Frontal cortex (tissue), 4 donors: ENCODE measurements around the gene DNAI7. TPM values are rescaled to one million over a fixed set of nuclear protein-coding genes. Genes with fewer than 3 reads are reported as not detected.

Experiments used
- DNase-seq, 2 donors: peaks; one replicate each; pipeline ENCODE4 v3.0.0; 2012; ENCODE audit warnings: low spot score in 2 of 2
- FAIRE-seq: peaks from 2 replicates; lab custom pipeline; 2012; peaks lifted over from hg19 to GRCh38; lab: Jason Lieb, UNC
- total RNA-seq: library from RNA; depleted of rRNA; stranded (reverse); fragments of >200 nt; gene quantifications from one replicate; pipeline ENCODE4 v1.2.3, GENCODE V29; 2014
- donor health status: control.
- donor health status: control.
- donor health status: control.

Gene DNAI7
- total RNA-seq, 1 donor from 2014 or later: 3.7 TPM

- no peak for DNase-seq
- peak; percentile 13 for FAIRE-seq
Measured at GRCh38 chr12:25186038-25186787, 8.7 kb downstream of the DNAI7 start.

GRCh38 chr12:25184132-25184531, 10.8 kb downstream of the DNAI7 start:
- no peak for FAIRE-seq

GRCh38 chr12:25182765-25183164, 12.2 kb downstream of the DNAI7 start:
- DNase-seq (no peak), FAIRE-seq (no peak)

More at GRCh38 chr12:25184132-25184531, 10.8 kb downstream of the DNAI7 start:
- DNase-seq: no peak

GRCh38 chr12:25162866-25163265, 32.1 kb downstream of the DNAI7 start:
- FAIRE-seq: no peak
- no peak for DNase-seq

GRCh38 chr12:25156061-25156460, 38.9 kb downstream of the DNAI7 start:
- FAIRE-seq: no peak

GRCh38 chr12:25155022-25155576, 39.9 kb downstream of the DNAI7 start:
- FAIRE-seq: no peak

More at GRCh38 chr12:25156061-25156460, 38.9 kb downstream of the DNAI7 start:
- no peak for DNase-seq

GRCh38 chr12:25152055-25152454, 42.9 kb downstream of the DNAI7 start:
- no peak for FAIRE-seq
- DNase-seq: no peak

More at GRCh38 chr12:25155022-25155576, 39.9 kb downstream of the DNAI7 start:
- DNase-seq: peak in 1 of 2 donors; percentile 22

GRCh38 chr12:25151476-25151875, 43.5 kb downstream of the DNAI7 start:
- DNase-seq (peak in 1 of 2 donors; percentile 31), FAIRE-seq (no peak)

- DNase-seq (no peak), FAIRE-seq (no peak)
Measured at GRCh38 chr12:25146686-25147085, 48.3 kb downstream of the DNAI7 start.

- FAIRE-seq: no peak
- DNase-seq: no peak
Measured at GRCh38 chr12:25135531-25136154, 59.3 kb downstream of the DNAI7 start.

- DNase-seq: no peak
- no peak for FAIRE-seq
Measured at GRCh38 chr12:25131270-25131669, 63.7 kb downstream of the DNAI7 start.

- FAIRE-seq (peak; percentile 88), DNase-seq (peak in 1 of 2 donors; percentile 20)
Measured at GRCh38 chr12:25130741-25131188, 64.2 kb downstream of the DNAI7 start.

- DNase-seq: no peak
- no peak for FAIRE-seq
Measured at GRCh38 chr12:25126746-25127145, 68.2 kb downstream of the DNAI7 start.

GRCh38 chr12:25126101-25126500, 68.9 kb downstream of the DNAI7 start:
- FAIRE-seq: no peak
- no peak for DNase-seq

GRCh38 chr12:25124493-25124892, 70.5 kb downstream of the DNAI7 start:
- no peak for FAIRE-seq
- no peak for DNase-seq

- no peak for FAIRE-seq
- DNase-seq: no peak
Measured at GRCh38 chr12:25123126-25123525, 71.8 kb downstream of the DNAI7 start.

- DNase-seq: no peak
- FAIRE-seq: no peak
Measured at GRCh38 chr12:25121916-25122315, 73.0 kb downstream of the DNAI7 start.

- FAIRE-seq (no peak), DNase-seq (no peak)
Measured at GRCh38 chr12:25121110-25121509, 73.8 kb downstream of the DNAI7 start.

GRCh38 chr12:25119020-25119419, 75.9 kb downstream of the DNAI7 start:
- FAIRE-seq: no peak
- no peak for DNase-seq

- DNase-seq: no peak
- FAIRE-seq: no peak
Measured at GRCh38 chr12:25115677-25116076, 79.3 kb downstream of the DNAI7 start.

- no peak for DNase-seq
- FAIRE-seq: no peak
Measured at GRCh38 chr12:25113651-25114050, 81.3 kb downstream of the DNAI7 start.
